ENCODE measurements around the gene PDE7B. TPM values are rescaled to one million over a fixed set of nuclear protein-coding genes. Genes with fewer than 3 reads are reported as not detected.

Gene PDE7B
- total RNA-seq, 2 experiments from 2014 or later: 0.05 to 0.12 TPM

DNA sequence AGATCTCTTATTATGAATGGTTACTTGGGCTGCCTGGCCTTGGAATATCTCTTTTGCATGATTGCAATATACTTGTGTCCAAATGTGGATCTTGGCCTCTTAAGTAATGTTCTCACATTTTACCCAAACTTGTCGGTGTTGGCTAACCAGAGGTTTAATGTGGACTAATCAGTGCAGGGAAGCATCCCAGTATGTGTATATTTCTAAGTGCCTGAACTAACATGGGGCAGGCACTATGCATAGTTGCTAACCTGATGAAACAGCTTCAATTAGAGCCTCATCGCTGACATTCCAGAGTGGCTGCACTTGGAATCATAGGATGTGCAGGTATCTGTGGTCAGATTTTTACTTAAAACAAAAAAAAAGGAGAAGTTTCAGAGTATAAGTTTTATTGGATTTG is 160.0 kb downstream of the PDE7B start:
- no peak for DNase-seq
- intact Hi-C loops (cut with micrococcal nuclease): no loop called here
- H3K4me1 Mint-ChIP-seq (ENCODE audit: low read depth): no peaks in the 10 kb centered on the region
- no peak overlapping the region for H3K4me3 Mint-ChIP-seq
- H3K36me3 Mint-ChIP-seq: no peaks in the 10 kb centered on the region
- peaks cover 2% of the 10 kb centered on the region for H3K27me3 Mint-ChIP-seq
- H3K27ac Mint-ChIP-seq: no peak overlapping the region
- POLR2A ChIA-PET: no interaction called here
- CTCF ChIA-PET: interaction anchor here (0.9 kb wide), 1 partner anchor 215 kb away, joined by 3 read pairs; no protein-coding TSS in a partner anchor
- peaks cover 8% of the 10 kb centered on the region for H3K9me3 Mint-ChIP-seq

DNA sequence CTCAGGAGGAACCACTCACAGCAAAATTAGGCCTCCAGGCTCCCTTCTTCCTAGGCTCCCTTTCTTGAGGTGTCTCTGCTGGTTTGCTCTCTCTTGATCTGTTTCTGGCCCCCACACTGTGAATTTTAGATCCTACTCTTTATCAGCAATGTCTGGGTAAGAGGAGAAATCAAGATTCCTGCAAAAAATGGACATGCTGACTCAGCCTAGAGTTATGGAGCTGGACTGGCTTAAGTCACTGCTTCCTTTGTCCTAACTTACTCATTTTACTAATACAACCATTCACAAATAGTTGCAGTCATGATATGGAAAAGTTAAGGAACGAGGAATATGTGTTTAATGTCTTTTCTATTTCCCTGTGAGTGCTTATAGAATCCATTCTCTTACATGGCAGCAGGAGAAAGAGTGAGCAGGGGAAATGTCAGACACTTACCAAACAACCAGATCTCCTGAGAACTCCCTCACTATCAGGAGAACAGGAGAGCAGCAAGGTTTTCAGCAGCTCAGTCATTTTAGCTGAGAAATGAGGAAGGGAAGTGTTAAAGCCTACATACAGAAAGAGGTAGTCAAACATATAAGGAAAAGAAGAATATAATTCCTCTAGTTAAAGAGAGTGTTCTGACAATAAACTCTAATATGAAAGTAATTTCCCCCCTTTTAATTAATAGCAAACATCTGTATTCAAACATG is 160.8 kb downstream of the PDE7B start:
- intact Hi-C loops (cut with micrococcal nuclease): no loop called here
- Mint-ChIP-seq H3K4me1 (ENCODE audit: low read depth) (no peaks in the 10 kb centered on the region), H3K27ac (no peak overlapping the region), H3K9me3 (peaks cover 8% of the 10 kb centered on the region), H3K27me3 (peaks cover 2% of the 10 kb centered on the region), H3K4me3 (no peak overlapping the region), H3K36me3 (no peaks in the 10 kb centered on the region)
- ChIA-PET POLR2A (no interaction called here), CTCF (interaction anchor here (0.9 kb wide), 1 partner anchor 214 kb away, joined by 3 read pairs; no protein-coding TSS in a partner anchor)
- no peak for DNase-seq

DNA sequence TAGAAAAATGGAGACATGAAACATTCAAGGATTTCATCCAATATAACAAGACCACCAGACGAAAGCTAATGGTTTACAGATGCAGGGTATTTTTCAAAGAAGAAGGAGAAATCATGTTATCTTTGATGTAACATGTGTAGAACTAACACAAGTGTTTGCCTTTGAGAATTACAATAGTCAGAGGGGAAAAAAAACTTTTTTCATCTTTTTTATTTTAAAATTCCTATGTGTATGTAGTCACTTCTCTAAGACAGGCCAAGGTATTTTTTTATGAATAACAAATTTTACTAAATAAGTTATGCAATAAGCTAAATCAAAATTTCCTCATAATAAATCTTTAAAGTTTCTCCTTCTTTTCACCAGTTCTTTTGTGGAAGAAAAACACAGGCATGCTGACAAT is 161.4 kb downstream of the PDE7B start:
- no peak overlapping the region for H3K4me3 Mint-ChIP-seq
- no peak for DNase-seq
- H3K27me3 Mint-ChIP-seq: peaks cover 2% of the 10 kb centered on the region
- intact Hi-C loops (cut with micrococcal nuclease): no loop called here
- H3K27ac Mint-ChIP-seq: no peak overlapping the region
- H3K9me3 Mint-ChIP-seq: peaks cover 8% of the 10 kb centered on the region
- H3K4me1 Mint-ChIP-seq (ENCODE audit: low read depth): no peaks in the 10 kb centered on the region
- H3K36me3 Mint-ChIP-seq: no peaks in the 10 kb centered on the region
- ChIA-PET CTCF (no interaction called here), POLR2A (no interaction called here)

GRCh38 chr6:136014454-136015437 is 163.2 kb downstream of the PDE7B start:
- ChIA-PET POLR2A (no interaction called here), CTCF (no interaction called here)
- Mint-ChIP-seq H3K4me1 (ENCODE audit: low read depth) (no peaks in the 10 kb centered on the region), H3K4me3 (no peak overlapping the region), H3K27me3 (peaks cover 4% of the 10 kb centered on the region), H3K36me3 (no peaks in the 10 kb centered on the region), H3K9me3 (no peaks in the 10 kb centered on the region), H3K27ac (no peak overlapping the region)
- DNase-seq: no peak
- intact Hi-C loops (cut with micrococcal nuclease): no loop called here

DNA sequence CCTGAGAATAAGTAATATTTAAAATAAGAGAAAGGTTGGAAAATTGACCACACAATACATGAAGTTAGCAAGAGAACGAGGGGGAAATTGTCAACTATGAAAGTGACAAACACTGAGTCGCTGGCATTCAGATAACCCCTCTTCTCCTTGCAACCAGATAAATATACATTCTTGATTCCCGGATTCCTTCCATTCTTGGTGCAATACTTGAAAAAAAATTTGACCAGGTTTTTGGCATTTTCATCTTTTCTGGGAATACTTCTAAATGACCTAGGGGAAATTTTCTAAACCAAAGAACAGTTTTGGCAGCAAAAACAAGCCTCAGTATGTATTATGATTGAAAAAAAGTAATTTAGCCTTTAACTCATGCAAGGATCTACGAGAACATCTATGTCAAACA is 164.0 kb downstream of the PDE7B start:
- no peak for DNase-seq
- Mint-ChIP-seq H3K4me1 (ENCODE audit: low read depth) (no peaks in the 10 kb centered on the region), H3K9me3 (no peaks in the 10 kb centered on the region), H3K27ac (no peak overlapping the region), H3K4me3 (no peak overlapping the region), H3K27me3 (peaks cover 4% of the 10 kb centered on the region), H3K36me3 (no peaks in the 10 kb centered on the region)
- ChIA-PET CTCF (no interaction called here), POLR2A (no interaction called here)
- intact Hi-C loops (cut with micrococcal nuclease): no loop called here

DNA sequence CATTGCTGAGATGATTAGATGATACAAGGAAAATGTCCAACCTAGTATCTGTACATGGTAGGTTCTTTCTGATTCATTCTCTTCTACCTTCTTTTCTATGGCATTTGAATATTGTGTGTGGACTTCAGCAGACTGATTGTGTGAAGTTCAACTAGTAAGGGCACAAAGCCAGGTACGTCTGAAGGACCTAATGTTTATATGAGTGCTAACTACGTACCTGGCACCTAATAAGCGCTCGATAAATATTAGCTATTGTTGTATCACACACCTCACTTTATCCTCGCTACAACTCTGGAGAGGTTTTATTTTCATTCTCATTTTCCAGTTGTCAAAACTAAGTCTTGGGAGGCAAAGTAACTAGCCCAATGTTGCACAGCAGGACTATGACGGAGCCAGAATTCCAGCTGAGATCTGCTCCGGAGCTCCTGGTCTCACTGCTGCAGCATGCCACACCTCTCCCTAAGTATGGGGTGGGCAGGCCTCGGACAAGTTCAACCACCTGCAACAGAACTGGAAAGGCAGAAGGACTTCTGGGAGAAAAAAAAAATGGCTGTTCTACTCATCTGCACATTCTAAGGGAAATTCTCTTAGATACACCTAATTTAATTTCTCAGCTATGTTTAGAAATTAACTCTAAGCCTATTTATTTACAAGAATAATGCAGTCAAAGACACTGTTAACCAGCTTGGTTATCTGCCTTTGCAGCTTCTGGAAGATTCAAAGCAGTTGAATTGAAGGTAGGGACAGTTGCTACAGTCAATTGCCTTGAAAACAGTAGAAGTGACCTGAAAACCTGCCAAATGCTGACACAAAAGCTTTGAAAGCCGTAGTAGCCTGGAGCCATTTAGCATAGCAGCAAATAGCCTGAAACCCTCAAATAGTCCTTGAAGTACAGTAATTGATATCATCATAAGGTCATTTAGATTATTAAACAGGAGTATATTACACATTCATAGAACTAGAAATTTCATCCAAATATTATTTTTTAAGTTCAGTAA is 165.0 kb downstream of the PDE7B start:
- Mint-ChIP-seq H3K36me3 (no peaks in the 10 kb centered on the region), H3K27me3 (peaks cover 4% of the 10 kb centered on the region), H3K27ac (no peak overlapping the region), H3K4me3 (no peak overlapping the region), H3K4me1 (ENCODE audit: low read depth) (no peaks in the 10 kb centered on the region), H3K9me3 (no peaks in the 10 kb centered on the region)
- no peak for DNase-seq
- intact Hi-C loops (cut with micrococcal nuclease): no loop called here
- ChIA-PET POLR2A (no interaction called here), CTCF (interaction anchor here (0.9 kb wide), 1 partner anchor 25 kb away, joined by 4 read pairs; no protein-coding TSS in a partner anchor)

GRCh38 chr6:136020691-136021090 is 169.2 kb downstream of the PDE7B start:
- no peak for DNase-seq
- CTCF ChIA-PET: no interaction called here
- peaks cover 5% of the 10 kb centered on the region for H3K27me3 Mint-ChIP-seq
- H3K4me3 Mint-ChIP-seq: no peak overlapping the region
- POLR2A ChIA-PET: no interaction called here
- intact Hi-C loops (cut with micrococcal nuclease): no loop called here
- H3K9me3 Mint-ChIP-seq: no peaks in the 10 kb centered on the region
- no peak overlapping the region for H3K27ac Mint-ChIP-seq
- no peaks in the 10 kb centered on the region for H3K36me3 Mint-ChIP-seq
- H3K4me1 Mint-ChIP-seq (ENCODE audit: low read depth): no peaks in the 10 kb centered on the region

- ChIA-PET CTCF (no interaction called here), POLR2A (no interaction called here)
- H3K27me3 Mint-ChIP-seq: peaks cover 10% of the 10 kb centered on the region
- no peaks in the 10 kb centered on the region for H3K36me3 Mint-ChIP-seq
- H3K9me3 Mint-ChIP-seq: no peaks in the 10 kb centered on the region
- DNase-seq: no peak
- no peaks in the 10 kb centered on the region for H3K4me1 Mint-ChIP-seq (ENCODE audit: low read depth)
- no peak overlapping the region for H3K27ac Mint-ChIP-seq
- no peak overlapping the region for H3K4me3 Mint-ChIP-seq
- intact Hi-C loops (cut with micrococcal nuclease): no loop called here
Measured at GRCh38 chr6:136022224-136022874, 170.8 kb downstream of the PDE7B start.

- Mint-ChIP-seq H3K9me3 (no peaks in the 10 kb centered on the region), H3K27me3 (peaks cover 7% of the 10 kb centered on the region), H3K4me3 (no peak overlapping the region), H3K27ac (no peak overlapping the region), H3K36me3 (no peaks in the 10 kb centered on the region), H3K4me1 (ENCODE audit: low read depth) (no peaks in the 10 kb centered on the region)
- ChIA-PET CTCF (no interaction called here), POLR2A (no interaction called here)
- intact Hi-C loops (cut with micrococcal nuclease): no loop called here
- no peak for DNase-seq
Measured at GRCh38 chr6:136024711-136025110, 173.2 kb downstream of the PDE7B start.

GRCh38 chr6:136025736-136026135 is 174.2 kb downstream of the PDE7B start:
- Mint-ChIP-seq H3K4me1 (ENCODE audit: low read depth) (no peaks in the 10 kb centered on the region), H3K27ac (no peak overlapping the region), H3K9me3 (no peaks in the 10 kb centered on the region), H3K4me3 (no peak overlapping the region), H3K27me3 (peaks cover 7% of the 10 kb centered on the region), H3K36me3 (no peaks in the 10 kb centered on the region)
- ChIA-PET CTCF (interaction anchor here (0.6 kb wide), 1 partner anchor 208 kb away, joined by 3 read pairs; no protein-coding TSS in a partner anchor), POLR2A (interaction anchor here (0.5 kb wide), 1 partner anchor 118 kb away, joined by 3 read pairs; no protein-coding TSS in a partner anchor)
- intact Hi-C loops (cut with micrococcal nuclease): no loop called here
- DNase-seq: no peak

DNA sequence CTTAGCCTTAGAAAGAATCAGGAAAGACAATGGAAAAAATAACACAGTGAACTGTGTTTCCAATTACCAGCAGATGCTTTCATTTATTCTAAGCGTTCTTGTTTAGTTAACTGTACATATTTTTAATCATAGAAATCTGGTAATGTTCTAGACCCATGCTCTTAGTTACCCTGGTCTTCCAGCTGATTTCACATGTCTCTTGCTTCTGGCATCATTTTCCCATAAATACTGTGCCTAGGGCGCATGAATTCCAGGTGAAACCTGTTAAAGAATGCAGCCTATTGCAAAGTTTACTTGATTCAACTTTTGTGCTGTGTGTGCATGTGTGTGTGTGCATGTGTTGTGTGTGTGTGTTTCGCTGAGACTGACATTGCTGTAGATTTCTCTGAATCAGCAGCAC is 178.6 kb downstream of the PDE7B start:
- no peak overlapping the region for H3K27ac Mint-ChIP-seq
- POLR2A ChIA-PET: no interaction called here
- peaks cover 7% of the 10 kb centered on the region for H3K27me3 Mint-ChIP-seq
- CTCF ChIA-PET: no interaction called here
- H3K4me3 Mint-ChIP-seq: no peak overlapping the region
- no peaks in the 10 kb centered on the region for H3K4me1 Mint-ChIP-seq (ENCODE audit: low read depth)
- intact Hi-C loops (cut with micrococcal nuclease): no loop called here
- no peaks in the 10 kb centered on the region for H3K36me3 Mint-ChIP-seq
- H3K9me3 Mint-ChIP-seq: no peaks in the 10 kb centered on the region
- no peak for DNase-seq
